SK-N-MC (cell line): ENCODE measurements around the gene QSER1.
"Not testable (repeated sequence)": the region's sequence is repeated elsewhere in the genome, so short reads cannot be mapped to it uniquely, and the experiment has no call there.

ENCODE experiments used
- DNase-seq: peaks from one replicate; pipeline ENCODE4 v3.0.0-alpha.2; 2011; ENCODE audit warnings: low read depth, low spot score
- H3K27ac ChIP-seq: fragments of 200-600 bp; sonication (generic); 2 replicates; pipeline ENCODE4 v1.5.1; 2016; ENCODE audit warnings: mixed run types
- H3K36me3 ChIP-seq: fragments of 200-600 bp; sonication (generic); 2 replicates; pipeline ENCODE4 v1.6.1; 2017; ENCODE audit warnings: antibody characterized with exemption, low read length, mixed read lengths; ENCODE audit not compliant: insufficient read depth
- H3K4me3 ChIP-seq: fragments of 200-600 bp; sonication (generic); 2 replicates; pipeline ENCODE4 v1.5.1; 2016
- H3K9ac ChIP-seq: fragments of 200-600 bp; sonication (generic); 2 replicates; pipeline ENCODE4 v1.8.0; 2017; ENCODE audit warnings: mixed run types, mixed read lengths; ENCODE audit not compliant: insufficient read length
- H3K9me3 ChIP-seq: fragments of 200-600 bp; sonication (generic); 2 replicates; pipeline ENCODE4 v1.6.1; 2017; ENCODE audit warnings: low read depth, mild to moderate bottlenecking, antibody characterized with exemption, low read length, moderate library complexity, mixed read lengths
- EZH2 ChIP-seq: fragments of 200-600 bp; sonication (generic); IDR thresholded peaks from one replicate; pipeline ENCODE4 v1.6.1; 2017; ENCODE audit warnings: antibody characterized with exemption
- FOXP2 ChIP-seq: optimal IDR thresholded peaks from 2 replicates; pipeline ENCODE3; 2011; ENCODE audit warnings: mild to moderate bottlenecking, moderate library complexity; ENCODE audit not compliant: insufficient read depth; ENCODE audit errors: extremely low read length, control extremely low read depth
- POLR2AphosphoS5 ChIP-seq: IDR thresholded peaks from 2 replicates; pipeline ENCODE4 v1.6.1; 2012; ENCODE audit warnings: mild to moderate bottlenecking, low read depth, low read length, borderline replicate concordance

The QSER1 gene

DNA sequence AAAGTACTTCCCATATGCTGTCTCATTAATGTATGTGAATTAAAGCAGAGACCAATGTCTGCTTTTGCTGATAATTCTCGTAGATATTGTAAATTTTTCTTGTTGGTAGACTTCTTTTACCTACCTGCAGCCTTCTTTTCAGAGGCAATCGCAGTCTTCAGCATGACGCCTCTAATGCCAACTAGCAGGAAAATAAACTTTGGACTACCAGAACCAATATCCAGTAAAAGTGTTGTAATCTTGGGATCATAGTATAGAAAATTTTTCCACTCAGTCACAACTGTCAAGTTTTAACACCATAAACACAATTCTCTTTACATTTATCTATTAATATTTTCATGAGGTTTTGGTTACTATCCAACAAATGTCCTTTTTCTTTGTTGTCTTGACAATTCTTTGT is 125.4 kb downstream of the QSER1 start:
- DNase-seq, result no peak
- no peaks in the 10 kb centered on the region for H3K9me3 ChIP-seq
- no peaks in the 10 kb centered on the region for H3K36me3 ChIP-seq
- H3K9ac ChIP-seq, result no peak overlapping the region
- no peak overlapping the region for H3K27ac ChIP-seq
- H3K4me3 ChIP-seq, result no peak overlapping the region
- no peak for TF ChIP-seq FOXP2
- TF ChIP-seq POLR2AphosphoS5, result no peak
- TF ChIP-seq EZH2, result no peak

DNA sequence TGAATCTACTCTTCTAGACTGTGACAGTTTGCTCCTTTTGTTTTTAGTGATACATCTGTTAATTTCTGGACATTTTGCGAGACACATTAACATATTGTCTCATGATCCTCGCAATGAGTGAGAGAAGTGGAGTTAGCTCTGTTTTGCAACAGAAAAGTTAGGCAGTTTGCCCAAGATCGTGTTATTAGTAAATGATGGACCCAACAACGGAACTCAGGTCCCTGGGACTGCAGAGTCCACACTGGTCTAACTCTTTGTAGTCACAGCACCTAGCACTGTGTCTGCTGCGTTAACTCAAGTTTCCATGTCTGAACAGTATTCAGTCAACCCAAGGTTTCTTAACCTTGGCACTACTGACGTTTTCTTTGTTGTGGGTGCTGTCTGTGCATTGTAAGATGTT is 126.2 kb downstream of the QSER1 start:
- Histone ChIP-seq H3K27ac (no peak overlapping the region), H3K9ac (no peak overlapping the region), H3K36me3 (no peaks in the 10 kb centered on the region), H3K9me3 (no peaks in the 10 kb centered on the region), H3K4me3 (no peak overlapping the region)
- TF ChIP-seq FOXP2, result no peak
- TF ChIP-seq POLR2AphosphoS5, result no peak
- no peak for TF ChIP-seq EZH2
- no peak for DNase-seq

DNA sequence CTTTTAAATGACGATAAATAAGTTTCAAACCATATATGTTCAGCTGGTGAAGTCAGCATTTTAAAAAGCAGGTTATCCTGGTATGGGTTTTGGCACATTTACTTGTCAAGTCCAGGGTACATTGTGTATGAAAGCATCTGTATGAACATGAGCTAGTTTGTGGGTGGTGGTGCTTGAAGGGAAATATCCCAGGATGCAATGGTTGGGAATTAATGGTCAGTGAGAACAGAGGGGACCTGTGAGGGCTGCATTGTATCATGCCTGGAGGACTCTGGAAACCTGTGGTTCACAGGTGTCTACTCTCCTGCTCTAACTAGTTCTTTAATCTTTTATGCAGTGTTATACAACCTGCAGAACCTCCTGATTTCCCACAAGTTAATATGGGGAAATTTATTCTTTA is 128.9 kb downstream of the QSER1 start:
- no peak overlapping the region for H3K27ac ChIP-seq
- TF ChIP-seq POLR2AphosphoS5, result no peak
- no peak for TF ChIP-seq FOXP2
- no peak for TF ChIP-seq EZH2
- DNase-seq, result no peak
- H3K4me3 ChIP-seq, result no peak overlapping the region
- H3K9ac ChIP-seq, result no peak overlapping the region
- no peaks in the 10 kb centered on the region for H3K9me3 ChIP-seq
- no peaks in the 10 kb centered on the region for H3K36me3 ChIP-seq

DNA sequence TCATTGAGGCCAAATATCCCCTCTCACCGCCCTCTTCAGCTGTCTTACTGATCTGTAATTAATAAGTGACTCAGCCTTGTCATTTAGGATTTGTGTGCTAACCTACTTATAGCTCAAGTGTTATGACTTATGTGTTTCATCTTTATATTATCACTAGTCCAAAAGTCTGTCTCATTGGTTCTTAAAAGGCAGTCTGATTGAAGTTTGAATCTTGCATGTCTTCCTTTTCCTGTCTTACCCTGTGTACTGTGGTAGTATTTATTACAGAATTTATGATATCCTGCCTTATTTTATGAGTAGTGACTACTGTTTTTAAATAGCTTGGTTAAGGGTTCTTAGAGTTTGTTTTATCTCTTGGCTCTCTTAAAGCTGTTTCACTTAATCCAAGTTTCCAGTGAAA is 129.3 kb downstream of the QSER1 start:
- Histone ChIP-seq H3K9me3 (no peaks in the 10 kb centered on the region), H3K36me3 (no peaks in the 10 kb centered on the region), H3K9ac (no peak overlapping the region), H3K4me3 (no peak overlapping the region), H3K27ac (no peak overlapping the region)
- TF ChIP-seq EZH2 (no peak), POLR2AphosphoS5 (no peak), FOXP2 (no peak)
- DNase-seq, result no peak

DNA sequence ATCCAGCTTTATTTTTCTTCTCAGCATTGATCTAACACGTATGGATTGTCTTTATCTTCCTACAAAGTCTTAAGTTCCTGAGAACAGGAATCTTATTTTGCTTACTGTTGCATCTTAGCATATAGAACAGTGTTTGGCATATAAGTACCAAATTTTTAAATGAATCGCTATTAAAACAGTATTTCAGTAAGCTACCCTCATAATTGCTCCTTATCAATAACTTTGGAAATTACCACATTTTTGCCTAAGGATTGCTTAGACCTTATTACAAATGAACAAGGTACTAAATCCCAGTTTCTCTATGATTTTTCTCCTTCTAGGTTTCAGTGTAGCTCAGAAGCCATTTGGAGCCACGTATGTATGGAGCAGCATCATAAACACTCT is 132.7 kb downstream of the QSER1 start:
- Histone ChIP-seq H3K9me3 (no peaks in the 10 kb centered on the region), H3K27ac (no peak overlapping the region), H3K9ac (no peak overlapping the region), H3K36me3 (no peaks in the 10 kb centered on the region), H3K4me3 (no peak overlapping the region)
- no peak for DNase-seq
- TF ChIP-seq EZH2 (no peak), FOXP2 (no peak)

DNA sequence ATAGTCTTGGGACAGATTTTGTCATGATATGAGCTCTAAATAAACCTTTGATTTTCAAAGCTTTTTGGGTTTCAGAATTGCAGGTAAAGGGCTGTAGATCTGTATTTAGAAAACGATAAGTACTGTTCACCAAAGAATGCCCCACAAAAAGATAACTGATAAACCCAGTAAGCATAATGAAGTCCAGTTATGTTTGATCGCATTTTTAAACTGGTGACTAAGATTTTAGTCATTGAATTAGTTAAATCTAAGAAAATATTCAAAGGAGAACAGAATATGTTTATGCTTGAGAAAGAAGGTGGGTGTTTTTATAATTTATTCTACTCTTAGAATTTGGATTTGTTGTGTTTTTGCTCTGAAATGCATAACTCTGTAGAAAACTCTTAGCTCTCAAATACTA is 134.6 kb downstream of the QSER1 start:
- Histone ChIP-seq H3K9ac (no peak overlapping the region), H3K27ac (no peak overlapping the region), H3K9me3 (no peaks in the 10 kb centered on the region), H3K36me3 (no peaks in the 10 kb centered on the region), H3K4me3 (no peak overlapping the region)
- TF ChIP-seq POLR2AphosphoS5 (no peak), EZH2 (no peak), FOXP2 (no peak)
- DNase-seq, result no peak

DNA sequence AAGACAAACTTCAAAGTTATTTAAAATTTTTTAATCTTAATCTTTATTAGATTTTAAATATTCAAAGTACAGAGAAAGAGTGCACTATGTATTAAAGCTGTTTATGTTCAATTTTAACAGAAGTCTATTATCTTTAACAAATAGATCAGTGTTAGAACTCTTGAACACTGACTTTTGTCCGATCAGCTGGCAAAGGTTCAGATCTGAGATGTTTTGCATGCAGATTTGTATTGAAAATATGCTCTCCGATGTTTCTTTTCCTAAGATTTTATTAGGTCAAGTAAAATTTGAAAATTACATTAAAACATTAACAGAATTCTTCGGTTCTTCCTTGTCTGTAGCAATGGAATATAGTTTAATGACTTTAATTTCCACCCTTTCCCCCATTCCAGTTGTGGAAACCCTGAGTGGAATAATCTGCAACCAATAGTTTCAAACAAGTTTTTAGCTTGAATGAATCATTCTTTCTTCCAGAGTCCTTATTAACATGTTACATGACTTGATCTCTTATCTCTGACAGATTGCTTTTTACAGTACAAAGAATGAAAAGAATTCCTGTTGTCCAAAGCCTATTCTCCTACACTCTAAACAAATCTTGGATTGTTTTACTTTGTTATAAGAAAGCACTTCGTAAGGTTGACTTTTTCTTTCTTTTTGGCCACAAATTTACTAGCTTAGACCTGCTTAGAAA is 135.4 kb downstream of the QSER1 start:
- Histone ChIP-seq H3K4me3 (no peak overlapping the region), H3K9me3 (no peaks in the 10 kb centered on the region), H3K9ac (no peak overlapping the region), H3K27ac (no peak overlapping the region), H3K36me3 (no peaks in the 10 kb centered on the region)
- DNase-seq, result no peak
- TF ChIP-seq FOXP2 (no peak), POLR2AphosphoS5 (no peak), EZH2 (no peak)

DNA sequence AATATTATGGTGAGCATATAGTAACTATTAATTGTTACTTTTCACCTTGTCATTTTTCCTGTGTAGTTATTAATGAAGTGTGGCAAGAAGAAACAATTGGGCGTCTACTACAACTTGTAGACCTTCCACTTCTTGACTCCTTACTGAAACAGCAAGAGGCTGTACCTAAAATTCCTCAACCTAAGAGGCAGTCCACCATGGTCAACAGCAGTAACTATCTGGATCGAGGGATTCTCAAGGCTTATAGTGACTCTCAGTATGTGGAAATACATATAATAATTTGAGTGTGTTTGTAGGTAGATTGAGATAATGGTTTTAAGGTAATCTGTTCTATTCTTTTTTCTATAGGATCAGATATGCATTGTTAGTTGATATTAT is 135.9 kb downstream of the QSER1 start:
- H3K4me3 ChIP-seq, result no peak overlapping the region
- H3K9ac ChIP-seq, result no peak overlapping the region
- no peak for TF ChIP-seq FOXP2
- TF ChIP-seq EZH2, result no peak
- TF ChIP-seq POLR2AphosphoS5, result no peak
- no peak for DNase-seq
- no peaks in the 10 kb centered on the region for H3K9me3 ChIP-seq
- no peak overlapping the region for H3K27ac ChIP-seq
- H3K36me3 ChIP-seq, result no peaks in the 10 kb centered on the region

DNA sequence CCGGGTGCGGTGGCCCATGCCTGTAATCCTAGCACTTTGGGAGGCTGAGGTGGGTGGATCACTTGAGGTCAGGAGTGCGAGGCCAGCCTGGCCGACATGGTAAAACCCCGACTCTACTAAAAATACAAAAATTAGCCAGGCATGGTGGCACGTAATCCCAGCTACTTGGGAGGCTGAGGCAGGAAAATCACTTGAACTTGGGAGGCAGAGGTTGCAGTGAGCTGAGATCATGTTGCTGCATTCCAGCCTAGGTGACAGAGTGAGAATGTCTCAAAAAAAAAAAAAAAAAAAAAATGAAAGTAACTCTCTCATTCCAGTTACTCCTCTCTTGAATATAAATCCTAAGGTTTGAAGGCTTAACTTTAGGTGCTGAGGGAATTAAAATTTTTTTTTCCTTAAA is 136.6 kb downstream of the QSER1 start:
- DNase-seq, H3K9me3 ChIP-seq, H3K9ac ChIP-seq, H3K27ac ChIP-seq, H3K36me3 ChIP-seq, H3K4me3 ChIP-seq: not testable (repeated sequence)
